Prostate gland (tissue), 2 donors: ENCODE measurements around the gene MBNL1. TPM values are rescaled to one million over a fixed set of nuclear protein-coding genes. Genes with fewer than 3 reads are reported as not detected.

Source experiments
- DNase-seq: peaks from one replicate; pipeline ENCODE4 v3.0.0-alpha.2; 2019; ENCODE audit warnings: low spot score
- H3K27ac ChIP-seq, 2 donors: fragments of 200-600 bp; sonication (generic); 2 replicates each; pipeline ENCODE4 v1.5.1; 2017 to 2019
- H3K27me3 ChIP-seq: fragments of 200-600 bp; sonication (generic); replicated peaks from 2 replicates; pipeline ENCODE4 v1.5.1; 2019; ENCODE audit not compliant: insufficient read depth
- H3K36me3 ChIP-seq, 2 donors: fragments of 200-600 bp; sonication (generic); 1 replicate in 1 of 2; 2 replicates in 1 of 2; pipeline versions ENCODE4 v1.5.1 to v1.8.1; 2017 to 2019
- H3K4me1 ChIP-seq: fragments of 200-600 bp; sonication (generic); replicated peaks from 2 replicates; pipeline ENCODE4 v1.5.1; 2019
- H3K4me3 ChIP-seq, 2 donors: fragments of 200-600 bp; sonication (generic); 2 replicates each; pipeline ENCODE4 v1.5.1; 2017 to 2019
- H3K9me3 ChIP-seq: fragments of 200-600 bp; sonication (generic); 2 replicates; pipeline ENCODE4 v1.5.1; 2017
- POLR2A ChIP-seq: fragments of 450-650 bp; IDR thresholded peaks from one replicate; pipeline ENCODE4 v1.6.1; 2016; ENCODE audit warnings: antibody characterized with exemption, mild to moderate bottlenecking
- POLR2AphosphoS5 ChIP-seq: sonication (generic); formaldehyde crosslinking; IDR thresholded peaks from one replicate; pipeline ENCODE4 v1.6.1; 2017; ENCODE audit warnings: antibody characterized with exemption
- WGBS: methylation state at CpG from one replicate; pipeline ENCODE4 v1.1.5; 2018; 5-methylcytosine and 5-hydroxymethylcytosine counted together
- intact Hi-C: fragments of 100-400 bp; cut with DNase I; formaldehyde crosslinking; loops from one replicate; pipeline ENCODE4 v1.14.2; 2022
- total RNA-seq, 2 donors: library from RNA; depleted of rRNA; stranded (reverse); fragments of >200 nt; gene quantifications; one replicate each; pipeline ENCODE4 v1.1.0, GENCODE V29; 2016
- TF ChIP-seq, protein P1 (sequence below), 4 experiments: fragments of 200-600 bp in 2 of 4; fragments of 450-650 bp in 2 of 4; sonication (generic) in 2 of 4; IDR thresholded peaks; 1 replicate in 3 of 4; 2 replicates in 1 of 4; pipeline ENCODE4 v1.5.1; 2016 to 2019; ENCODE audit warnings: antibody characterized with exemption in 4 of 4, mild to moderate bottlenecking in 2 of 4, moderate library complexity in 2 of 4

MBNL1 gene
- total RNA-seq, 2 donors from 2014 or later, result 131 to 226 TPM

DNA sequence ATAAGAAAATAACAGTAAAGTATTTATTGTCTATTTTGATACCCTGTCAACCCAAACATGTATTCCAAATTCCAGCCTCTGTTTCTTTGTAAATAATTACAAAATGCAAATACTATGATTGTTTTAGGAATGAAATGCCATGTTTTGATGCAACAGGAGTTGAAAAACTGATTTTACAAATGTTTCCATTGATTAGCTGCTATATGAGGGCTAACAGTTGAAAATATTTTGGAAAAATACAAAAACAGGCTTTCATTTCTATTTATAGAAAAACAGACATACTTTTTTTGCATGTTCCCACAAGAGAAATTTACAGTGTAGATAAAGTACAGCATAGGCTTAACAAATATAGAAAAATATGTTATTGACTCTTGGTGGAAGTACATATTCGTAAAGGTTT, 20.0 kb downstream of the MBNL1 start:
- Histone ChIP-seq H3K4me3 (no peak overlapping the region), H3K27ac (no peak overlapping the region), H3K4me1 (no peaks in the 10 kb centered on the region), H3K9me3 (no peaks in the 10 kb centered on the region), H3K36me3 (no peaks in the 10 kb centered on the region), H3K27me3 (no peaks in the 10 kb centered on the region)
- WGBS, result 91% methylated on average over 1 of the region's 1 CpG
- TF ChIP-seq POLR2A (no peak), POLR2AphosphoS5 (no peak)
- TF ChIP-seq, protein P1, sequence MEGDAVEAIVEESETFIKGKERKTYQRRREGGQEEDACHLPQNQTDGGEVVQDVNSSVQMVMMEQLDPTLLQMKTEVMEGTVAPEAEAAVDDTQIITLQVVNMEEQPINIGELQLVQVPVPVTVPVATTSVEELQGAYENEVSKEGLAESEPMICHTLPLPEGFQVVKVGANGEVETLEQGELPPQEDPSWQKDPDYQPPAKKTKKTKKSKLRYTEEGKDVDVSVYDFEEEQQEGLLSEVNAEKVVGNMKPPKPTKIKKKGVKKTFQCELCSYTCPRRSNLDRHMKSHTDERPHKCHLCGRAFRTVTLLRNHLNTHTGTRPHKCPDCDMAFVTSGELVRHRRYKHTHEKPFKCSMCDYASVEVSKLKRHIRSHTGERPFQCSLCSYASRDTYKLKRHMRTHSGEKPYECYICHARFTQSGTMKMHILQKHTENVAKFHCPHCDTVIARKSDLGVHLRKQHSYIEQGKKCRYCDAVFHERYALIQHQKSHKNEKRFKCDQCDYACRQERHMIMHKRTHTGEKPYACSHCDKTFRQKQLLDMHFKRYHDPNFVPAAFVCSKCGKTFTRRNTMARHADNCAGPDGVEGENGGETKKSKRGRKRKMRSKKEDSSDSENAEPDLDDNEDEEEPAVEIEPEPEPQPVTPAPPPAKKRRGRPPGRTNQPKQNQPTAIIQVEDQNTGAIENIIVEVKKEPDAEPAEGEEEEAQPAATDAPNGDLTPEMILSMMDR (IDR thresholded peaks at IDR 0.05), result no peak
- no peak for DNase-seq
- intact Hi-C loops, result no loop called here

DNA sequence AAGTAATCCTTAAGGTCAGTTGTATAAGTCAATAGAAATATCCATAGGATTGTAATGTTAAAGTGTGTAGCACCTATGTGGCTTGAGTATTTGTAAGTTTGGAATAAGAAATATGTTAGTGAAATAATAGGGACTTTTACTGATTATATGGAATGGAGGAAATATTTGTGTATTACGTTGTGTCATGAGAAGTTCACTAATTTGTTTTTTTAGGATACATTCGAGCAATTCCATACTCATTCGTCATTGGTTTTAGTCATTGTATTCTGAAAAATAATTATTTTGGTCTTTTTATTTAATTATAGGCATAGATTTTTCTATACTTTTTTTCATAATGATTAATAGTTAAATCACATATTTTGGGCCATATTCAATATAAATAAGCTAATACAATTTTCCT, 21.0 kb downstream of the MBNL1 start:
- Histone ChIP-seq H3K27me3 (no peaks in the 10 kb centered on the region), H3K4me1 (no peaks in the 10 kb centered on the region), H3K27ac (no peak overlapping the region), H3K4me3 (no peak overlapping the region), H3K9me3 (no peaks in the 10 kb centered on the region), H3K36me3 (no peaks in the 10 kb centered on the region)
- intact Hi-C loops, result no loop called here
- TF ChIP-seq POLR2AphosphoS5 (no peak), POLR2A (no peak)
- TF ChIP-seq, protein P1 (IDR thresholded peaks at IDR 0.05), result no peak
- DNase-seq, result no peak
- 94% methylated on average over 3 of the region's 3 CpGs for WGBS

DNA sequence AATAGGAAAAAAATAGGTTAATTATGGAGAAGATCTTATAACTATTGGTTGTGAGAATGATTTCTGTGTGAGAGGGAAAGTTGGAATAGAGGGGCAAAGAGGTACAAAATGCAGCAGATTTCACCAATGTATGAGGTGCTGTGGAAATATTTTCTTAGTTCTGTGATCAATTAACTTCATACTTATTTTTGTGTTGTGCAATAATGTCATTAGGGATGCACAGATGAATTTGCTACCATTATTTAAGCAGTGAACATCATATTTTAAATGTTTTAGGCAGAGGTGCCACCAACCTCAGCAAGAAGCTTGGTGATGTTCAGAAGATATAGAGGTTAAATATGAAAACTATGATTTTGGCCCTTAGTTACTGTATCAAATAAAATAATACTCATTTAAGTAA, 21.6 kb downstream of the MBNL1 start:
- no peaks in the 10 kb centered on the region for H3K4me1 ChIP-seq
- H3K27me3 ChIP-seq, result no peaks in the 10 kb centered on the region
- H3K4me3 ChIP-seq, result no peak overlapping the region
- DNase-seq, result no peak
- H3K36me3 ChIP-seq, result no peaks in the 10 kb centered on the region
- H3K27ac ChIP-seq, result no peak overlapping the region
- H3K9me3 ChIP-seq, result no peaks in the 10 kb centered on the region
- TF ChIP-seq POLR2AphosphoS5, result no peak
- TF ChIP-seq, protein P1 (IDR thresholded peaks at IDR 0.05), result no peak
- TF ChIP-seq POLR2A, result no peak
- intact Hi-C loops, result no loop called here

DNA sequence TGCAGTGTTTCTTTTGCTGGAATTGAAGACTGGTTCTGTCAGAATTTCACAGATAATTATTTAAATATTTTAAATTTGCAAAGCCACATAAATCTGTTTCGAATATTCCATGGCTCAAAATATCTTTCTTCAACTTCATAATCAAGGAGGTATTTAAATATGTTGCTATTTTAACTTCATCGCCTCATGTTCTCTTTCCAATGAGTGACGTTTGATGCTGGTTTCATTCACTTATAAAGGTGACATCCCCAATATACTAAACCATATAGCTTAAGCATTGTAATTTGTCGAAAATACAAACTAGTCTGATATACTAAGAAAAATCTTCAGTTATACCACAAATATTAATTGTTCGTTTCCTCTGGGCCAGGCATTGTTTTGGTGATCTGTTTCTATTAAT, 22.5 kb downstream of the MBNL1 start:
- no peaks in the 10 kb centered on the region for H3K27me3 ChIP-seq
- DNase-seq, result no peak
- H3K4me3 ChIP-seq, result no peak overlapping the region
- intact Hi-C loops, result no loop called here
- H3K4me1 ChIP-seq, result no peaks in the 10 kb centered on the region
- no peaks in the 10 kb centered on the region for H3K36me3 ChIP-seq
- no peak overlapping the region for H3K27ac ChIP-seq
- TF ChIP-seq POLR2AphosphoS5 (no peak), POLR2A (no peak)
- TF ChIP-seq, protein P1 (IDR thresholded peaks at IDR 0.05), result no peak
- H3K9me3 ChIP-seq, result no peaks in the 10 kb centered on the region
- 88% methylated on average over 5 of the region's 5 CpGs for WGBS

DNA sequence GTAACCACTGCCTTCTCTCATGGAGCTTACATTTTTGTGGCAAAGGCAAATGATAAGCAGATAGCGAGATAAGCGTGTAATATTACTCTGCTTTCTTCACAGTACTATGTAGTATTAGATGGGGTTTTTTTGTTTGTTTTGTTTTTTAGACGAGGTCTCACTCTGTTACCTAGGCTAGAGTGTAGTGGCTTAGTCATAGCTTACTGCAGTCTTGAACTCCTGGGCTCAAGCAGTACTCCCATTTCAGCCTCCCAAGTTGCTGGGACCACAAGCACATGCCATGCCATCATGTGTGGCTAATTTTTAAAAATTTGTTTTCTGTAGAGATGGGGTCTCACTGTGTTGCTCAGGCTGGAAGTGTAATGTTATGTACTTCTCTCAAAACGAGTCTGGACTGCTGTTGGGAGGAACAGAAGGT, 22.9 kb downstream of the MBNL1 start:
- TF ChIP-seq POLR2A (no peak), POLR2AphosphoS5 (no peak)
- TF ChIP-seq, protein P1 (IDR thresholded peaks at IDR 0.05), result no peak
- H3K27ac ChIP-seq, result no peak overlapping the region
- WGBS, result 68% methylated on average over 4 of the region's 4 CpGs

More for the DNA sequence above, 22.9 kb downstream of the MBNL1 start:
- intact Hi-C loops, result no loop called here
- Histone ChIP-seq H3K4me1 (no peaks in the 10 kb centered on the region), H3K27me3 (no peaks in the 10 kb centered on the region), H3K9me3 (no peaks in the 10 kb centered on the region), H3K36me3 (no peaks in the 10 kb centered on the region), H3K4me3 (no peak overlapping the region)
- no peak for DNase-seq
